Measurements from ENCODE around the gene GPATCH1. TPM values are rescaled to one million over a fixed set of nuclear protein-coding genes. Genes with fewer than 3 reads are reported as not detected.

Gene GPATCH1
- total and polyA plus RNA-seq, 10 of the 15 experiments (the other 5 are each of a cell fraction or from before 2014, with no cell fraction given) = 4.5 to 9.6 (median 7.2) TPM

- no peak for TF ChIP-seq CHD4 (IDR thresholded peaks at IDR 0.05)
- 0 out of 2 replicates have a peak, but pooled peaks have one; percentile 19 for TF ChIP-seq ATF7 (IDR thresholded peaks at IDR 0.05; ENCODE audit: low read depth)
- H4K20me1 ChIP-seq (ENCODE audit: control insufficient read depth, insufficient read depth) = no peaks in the 10 kb centered on the region
- H3K9ac ChIP-seq (ENCODE audit: control insufficient read depth, insufficient read depth, low read length) = no peak overlapping the region
- H3K27ac ChIP-seq (ENCODE audit: control insufficient read depth, insufficient read depth) = no peak overlapping the region
- in situ Hi-C loops (cut with MboI) = no loop called here
- ChIA-PET CTCF (no interaction called here), RAD21 (ENCODE audit: unreplicated experiment) (no interaction called here), POLR2A (no interaction called here), SMC1A (ENCODE audit: uncharacterized antibody, unreplicated experiment) (no interaction called here)
- H3K9me3 ChIP-seq (replicated peaks; ENCODE audit: control insufficient read depth, insufficient read depth, low read length) = no peaks in the 10 kb centered on the region
- H3K4me1 ChIP-seq (ENCODE audit: control insufficient read depth, insufficient read depth, low read length) = no peaks in the 10 kb centered on the region
- BruUV-seq (replicated peaks) = no TSS peak
- DNase-seq (ENCODE audit: low read depth, low spot score) = no peak
- no peak overlapping the region for H3K4me3 ChIP-seq
- FAIRE-seq = no peak
- H3K36me3 ChIP-seq (ENCODE audit: control insufficient read depth in 2 of 2, insufficient read depth in 2 of 2, low read length in 1 of 2) = peaks cover 0 to 9% of the 10 kb centered on the region in 2 experiments; a peak in 2 of 4 replicates
- no peak for ATAC-seq
- 98% methylated on average over 3 of the region's 3 CpGs for WGBS (ENCODE audit: insufficient coverage, insufficient replicate concordance, low lambda C conversion rate, missing lambda C conversion rate)
- no peaks in the 10 kb centered on the region for H3K27me3 ChIP-seq (replicated peaks in 1 of 2; ENCODE audit: control insufficient read depth in 2 of 2, insufficient read depth in 2 of 2, low read length in 1 of 2)
- no peak overlapping the region for H3K4me2 ChIP-seq (ENCODE audit: control insufficient read depth, insufficient read depth)
- H3K79me2 ChIP-seq (ENCODE audit: control insufficient read depth, insufficient read depth, low read length) = no peaks in the 10 kb centered on the region
- intact Hi-C loops (cut with micrococcal nuclease; ENCODE audit: unreplicated experiment) = no loop called here
- H2AFZ ChIP-seq (ENCODE audit: control insufficient read depth, low read depth, low read length) = no peak overlapping the region
These were observed 9.2 kb downstream of the GPATCH1 start for GRCh38 chr19:33090179-33090578.

DNA sequence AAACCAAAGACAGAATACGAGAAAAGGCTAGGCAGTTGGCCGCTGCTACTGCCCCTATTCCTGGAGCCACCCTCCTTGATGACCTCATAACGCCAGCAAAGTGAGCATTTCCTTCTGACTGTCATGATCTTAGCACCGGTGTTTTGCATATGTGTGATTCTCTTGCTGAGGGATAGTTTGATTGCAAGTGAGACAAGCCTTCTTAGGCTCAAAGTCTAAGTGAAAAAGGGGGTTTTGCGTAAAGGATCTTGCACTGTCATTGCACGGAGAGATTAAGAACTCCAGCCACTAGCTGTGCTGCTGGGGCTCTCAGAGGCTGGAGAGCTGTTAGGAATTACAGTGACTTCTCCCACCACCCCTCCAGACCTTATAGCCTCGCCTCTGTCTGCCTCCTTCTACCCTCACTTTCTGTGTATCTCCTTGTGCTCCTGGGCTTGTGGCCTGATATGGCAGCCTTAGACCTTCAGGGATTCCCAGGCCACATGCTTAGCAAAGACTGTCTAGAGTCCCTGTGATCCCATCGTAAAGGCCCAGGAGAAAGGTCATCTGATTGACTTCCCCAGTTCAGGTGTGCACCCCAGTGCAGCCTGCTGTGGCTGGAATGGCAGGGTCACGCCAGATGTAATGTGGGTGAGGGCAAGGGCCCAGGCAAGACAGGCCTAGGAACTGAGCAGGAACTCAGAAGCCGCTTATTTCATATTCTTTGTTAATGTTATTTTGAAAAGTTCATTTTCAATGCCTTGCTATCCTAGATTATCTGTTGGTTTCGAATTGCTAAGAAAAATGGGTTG lies 12.6 kb downstream of the GPATCH1 start:
- no peak overlapping the region for H3K9ac ChIP-seq (ENCODE audit: control insufficient read depth, insufficient read depth, low read length)
- ChIA-PET POLR2A (no interaction called here), RAD21 (ENCODE audit: unreplicated experiment) (no interaction called here), SMC1A (ENCODE audit: uncharacterized antibody, unreplicated experiment) (no interaction called here), CTCF (no interaction called here)
- TF ChIP-seq, protein P1, sequence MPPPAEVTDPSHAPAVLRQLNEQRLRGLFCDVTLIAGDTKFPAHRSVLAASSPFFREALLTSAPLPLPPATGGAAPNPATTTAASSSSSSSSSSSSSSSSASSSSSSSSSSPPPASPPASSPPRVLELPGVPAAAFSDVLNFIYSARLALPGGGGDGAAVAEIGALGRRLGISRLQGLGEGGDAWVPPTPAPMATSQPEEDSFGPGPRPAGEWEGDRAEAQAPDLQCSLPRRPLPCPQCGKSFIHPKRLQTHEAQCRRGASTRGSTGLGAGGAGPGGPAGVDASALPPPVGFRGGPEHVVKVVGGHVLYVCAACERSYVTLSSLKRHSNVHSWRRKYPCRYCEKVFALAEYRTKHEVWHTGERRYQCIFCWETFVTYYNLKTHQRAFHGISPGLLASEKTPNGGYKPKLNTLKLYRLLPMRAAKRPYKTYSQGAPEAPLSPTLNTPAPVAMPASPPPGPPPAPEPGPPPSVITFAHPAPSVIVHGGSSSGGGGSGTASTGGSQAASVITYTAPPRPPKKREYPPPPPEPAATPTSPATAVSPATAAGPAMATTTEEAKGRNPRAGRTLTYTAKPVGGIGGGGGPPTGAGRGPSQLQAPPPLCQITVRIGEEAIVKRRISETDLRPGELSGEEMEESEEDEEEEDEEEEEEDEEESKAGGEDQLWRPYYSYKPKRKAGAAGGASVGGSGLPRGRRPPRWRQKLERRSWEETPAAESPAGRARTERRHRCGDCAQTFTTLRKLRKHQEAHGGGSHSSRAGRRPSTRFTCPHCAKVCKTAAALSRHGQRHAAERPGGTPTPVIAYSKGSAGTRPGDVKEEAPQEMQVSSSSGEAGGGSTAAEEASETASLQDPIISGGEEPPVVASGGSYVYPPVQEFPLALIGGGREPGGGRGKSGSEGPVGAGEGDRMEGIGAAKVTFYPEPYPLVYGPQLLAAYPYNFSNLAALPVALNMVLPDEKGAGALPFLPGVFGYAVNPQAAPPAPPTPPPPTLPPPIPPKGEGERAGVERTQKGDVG (CRISPR knock-in tag; IDR thresholded peaks at IDR 0.05) = no peak
- no peak for TF ChIP-seq IKZF1 (conservative IDR thresholded peaks at IDR 0.05)
- TF ChIP-seq NR2C2 (IDR thresholded peaks at IDR 0.05; ENCODE audit: borderline replicate concordance, control insufficient read depth, insufficient read length, low read depth) = no peak
- no peak for TF ChIP-seq STAT3 (IDR thresholded peaks at IDR 0.05; ENCODE audit: low read depth, low read length)
- no peak for TF ChIP-seq POLR2AphosphoS2 (IDR thresholded peaks at IDR 0.05; ENCODE audit: low read depth, low read length)
- no peaks in the 10 kb centered on the region for H3K4me1 ChIP-seq (ENCODE audit: control insufficient read depth, insufficient read depth, low read length)
- H3K9me3 ChIP-seq (replicated peaks; ENCODE audit: control insufficient read depth, insufficient read depth, low read length) = no peaks in the 10 kb centered on the region
- FAIRE-seq (no peak), DNase-seq (ENCODE audit: low read depth, low spot score) (no peak), ATAC-seq (no peak)
- no peak overlapping the region for H3K27ac ChIP-seq (ENCODE audit: control insufficient read depth, insufficient read depth)
- 92% methylated on average over 11 of the region's 11 CpGs for WGBS (ENCODE audit: insufficient coverage, insufficient replicate concordance, low lambda C conversion rate, missing lambda C conversion rate)
- H3K79me2 ChIP-seq (ENCODE audit: control insufficient read depth, insufficient read depth, low read length) = no peaks in the 10 kb centered on the region
- in situ Hi-C loops (cut with MboI) (no loop called here), intact Hi-C loops (cut with micrococcal nuclease; ENCODE audit: unreplicated experiment) (no loop called here)
- no TSS peak for BruUV-seq (replicated peaks)
- H3K4me3 ChIP-seq = no peak overlapping the region
- H4K20me1 ChIP-seq (ENCODE audit: control insufficient read depth, insufficient read depth) = no peaks in the 10 kb centered on the region
- no peaks in the 10 kb centered on the region for H3K27me3 ChIP-seq (replicated peaks in 1 of 2; ENCODE audit: control insufficient read depth in 2 of 2, insufficient read depth in 2 of 2, low read length in 1 of 2)
- peaks cover 6 to 22% of the 10 kb centered on the region in 2 experiments; a peak in 3 of 4 replicates for H3K36me3 ChIP-seq (ENCODE audit: control insufficient read depth in 2 of 2, insufficient read depth in 2 of 2, low read length in 1 of 2)
- no peak overlapping the region for H3K4me2 ChIP-seq (ENCODE audit: control insufficient read depth, insufficient read depth)
- no peak overlapping the region for H2AFZ ChIP-seq (ENCODE audit: control insufficient read depth, low read depth, low read length)
